MM.1S (cell line): ENCODE data around the gene MYOZ1.

Experiments used
- DNase-seq: peaks from one replicate; pipeline ENCODE4 v3.0.0-alpha.2; 2015
- H2AFZ ChIP-seq: fragments of 300-600 bp; sonication (generic); 2 replicates; pipeline ENCODE4 v1.6.0; 2016; ENCODE audit warnings: antibody characterized with exemption, low read length
- H3F3A ChIP-seq: fragments of 300-600 bp; sonication (generic); 2 replicates; pipeline ENCODE4 v1.6.1; 2016; ENCODE audit warnings: mild to moderate bottlenecking, antibody characterized with exemption, low read length, moderate library complexity, mixed read lengths; ENCODE audit not compliant: insufficient read depth
- H3K27ac ChIP-seq: fragments of 300-600 bp; sonication (generic); 2 replicates; pipeline ENCODE4 v1.5.1; 2016; ENCODE audit warnings: mild to moderate bottlenecking, low read length
- H3K27me3 ChIP-seq: fragments of 300-600 bp; sonication (generic); replicated peaks from 2 replicates; pipeline ENCODE4 v1.6.0; 2016; ENCODE audit warnings: low read length; ENCODE audit not compliant: insufficient read depth
- H3K36me3 ChIP-seq: fragments of 300-600 bp; sonication (generic); replicated peaks from 2 replicates; pipeline ENCODE4 v1.6.1; 2016; ENCODE audit warnings: mild to moderate bottlenecking, low read length, mixed read lengths; ENCODE audit not compliant: insufficient read depth
- H3K4me1 ChIP-seq: fragments of 300-600 bp; sonication (generic); 2 replicates; pipeline ENCODE4 v1.6.1; 2016; ENCODE audit warnings: low read length, mixed read lengths
- H3K4me2 ChIP-seq: fragments of 300-600 bp; sonication (generic); 2 replicates; pipeline ENCODE4 v1.6.0; 2016; ENCODE audit warnings: low read depth, low read length
- H3K4me3 ChIP-seq: fragments of 300-600 bp; sonication (generic); 2 replicates; pipeline ENCODE4 v1.5.1; 2016; ENCODE audit warnings: low read length, mixed read lengths
- H3K79me2 ChIP-seq: fragments of 300-600 bp; sonication (generic); 2 replicates; pipeline ENCODE4 v1.6.1; 2016; ENCODE audit warnings: mixed run types, low read length, mixed read lengths
- H3K9ac ChIP-seq: fragments of 300-600 bp; sonication (generic); 2 replicates; pipeline ENCODE4 v1.6.1; 2016; ENCODE audit warnings: low read length, mixed read lengths
- H3K9me2 ChIP-seq: fragments of 300-600 bp; sonication (generic); replicated peaks from 2 replicates; pipeline ENCODE4 v1.6.1; 2016; ENCODE audit warnings: mild to moderate bottlenecking, low read length, mixed read lengths; ENCODE audit not compliant: insufficient read depth
- H3K9me3 ChIP-seq: fragments of 300-600 bp; sonication (generic); replicated peaks from 2 replicates; pipeline ENCODE4 v1.6.1; 2016; ENCODE audit warnings: mild to moderate bottlenecking, low read length, mixed read lengths; ENCODE audit not compliant: insufficient read depth
- H4K20me1 ChIP-seq: fragments of 300-600 bp; sonication (generic); 2 replicates; pipeline ENCODE4 v1.6.1; 2016; ENCODE audit warnings: mild to moderate bottlenecking, low read length, moderate library complexity, mixed read lengths; ENCODE audit not compliant: insufficient read depth
- CTCF ChIP-seq: fragments of 300-600 bp; sonication (generic); IDR thresholded peaks from 2 replicates; pipeline ENCODE4 v1.5.1; 2016; ENCODE audit warnings: antibody characterized with exemption, low read length, mixed read lengths
- EZH2 ChIP-seq: fragments of 300-600 bp; sonication (generic); optimal IDR thresholded peaks from 2 replicates; pipeline ENCODE3; 2017; ENCODE audit warnings: low read depth, mild to moderate bottlenecking, antibody characterized with exemption, low read length, mixed read lengths
- EZH2phosphoT487 ChIP-seq: fragments of 300-600 bp; sonication (generic); IDR thresholded peaks from 2 replicates; pipeline ENCODE4 v1.6.1; 2018; ENCODE audit warnings: antibody characterized with exemption, low read length

The MYOZ1 gene

GRCh38 chr10:73589563-73590126, 51.6 kb downstream of the MYOZ1 start:
- Histone ChIP-seq H3K4me3 (no peak overlapping the region), H3K27ac (no peak overlapping the region), H3K4me1 (no peaks in the 10 kb centered on the region), H3K79me2 (no peaks in the 10 kb centered on the region), H4K20me1 (no peaks in the 10 kb centered on the region), H3K36me3 (no peaks in the 10 kb centered on the region), H3K9me2 (no peaks in the 10 kb centered on the region), H2AFZ (no peak overlapping the region), H3K9ac (no peak overlapping the region), H3F3A (no peaks in the 10 kb centered on the region), H3K9me3 (no peaks in the 10 kb centered on the region), H3K4me2 (no peak overlapping the region), H3K27me3 (no peaks in the 10 kb centered on the region)
- TF ChIP-seq EZH2 (no peak), CTCF (no peak), EZH2phosphoT487 (no peak)
- no peak for DNase-seq

GRCh38 chr10:73588656-73589055, 52.6 kb downstream of the MYOZ1 start:
- TF ChIP-seq EZH2phosphoT487, result no peak
- no peak for TF ChIP-seq EZH2
- no peak for TF ChIP-seq CTCF
- H3K79me2 ChIP-seq, result no peaks in the 10 kb centered on the region
- no peak overlapping the region for H3K4me3 ChIP-seq
- H2AFZ ChIP-seq, result no peak overlapping the region
- H3K27ac ChIP-seq, result no peak overlapping the region
- no peak for DNase-seq
- H3K9ac ChIP-seq, result no peak overlapping the region
- H3K27me3 ChIP-seq, result no peaks in the 10 kb centered on the region
- no peaks in the 10 kb centered on the region for H3F3A ChIP-seq
- H4K20me1 ChIP-seq, result no peaks in the 10 kb centered on the region
- no peak overlapping the region for H3K4me2 ChIP-seq
- H3K36me3 ChIP-seq, result no peaks in the 10 kb centered on the region
- no peaks in the 10 kb centered on the region for H3K9me3 ChIP-seq
- H3K9me2 ChIP-seq, result no peaks in the 10 kb centered on the region
- no peaks in the 10 kb centered on the region for H3K4me1 ChIP-seq

DNA sequence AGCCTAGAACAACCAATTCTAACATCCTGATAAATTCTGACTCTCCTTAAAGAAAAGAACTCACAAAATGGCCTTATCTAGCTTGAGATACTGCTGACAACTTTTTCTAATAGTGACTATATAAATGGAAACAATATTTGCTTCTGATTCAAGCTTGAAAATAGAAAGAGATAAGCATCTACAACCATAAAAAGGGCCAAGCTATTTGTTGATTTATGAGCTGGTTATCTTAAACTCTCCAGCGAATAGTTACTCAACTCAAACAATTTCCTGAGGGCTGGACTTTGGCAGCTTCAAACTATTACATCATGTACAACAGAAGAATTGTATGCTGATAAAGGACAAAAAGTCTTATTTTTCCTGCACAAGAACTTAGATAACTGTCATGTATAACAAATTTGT, 54.7 kb downstream of the MYOZ1 start:
- no peak for DNase-seq
- Histone ChIP-seq H3K9me2 (no peaks in the 10 kb centered on the region), H2AFZ (no peak overlapping the region), H3K4me2 (no peak overlapping the region), H3K4me3 (no peak overlapping the region), H3K27me3 (no peaks in the 10 kb centered on the region), H3K36me3 (no peaks in the 10 kb centered on the region), H3K9me3 (no peaks in the 10 kb centered on the region), H3F3A (no peaks in the 10 kb centered on the region), H3K27ac (no peak overlapping the region), H4K20me1 (no peaks in the 10 kb centered on the region), H3K9ac (no peak overlapping the region), H3K79me2 (no peaks in the 10 kb centered on the region), H3K4me1 (no peaks in the 10 kb centered on the region)
- TF ChIP-seq EZH2phosphoT487 (no peak), EZH2 (no peak), CTCF (no peak)
